ENCODE results near the gene UGCG.

GRCh38 chr9:111949919-111950318, 53.3 kb downstream of the UGCG start:
- TF ChIP-seq CTCF (IDR thresholded peaks at IDR 0.05; ENCODE audit: insufficient read depth, low read length, poor library complexity, severe bottlenecking): no peak
- TF ChIP-seq EZH2phosphoT487 (conservative IDR thresholded peaks at IDR 0.05; ENCODE audit: low read length): no peak

Data from SU-DHL-6 (cell line).